Transverse colon (tissue), 4 donors: Measurements from ENCODE around the gene RAB35. TPM values are rescaled to one million over a fixed set of nuclear protein-coding genes. Genes with fewer than 3 reads are reported as not detected.
A peak's percentile ranks its signal among the peaks of the same experiment; 100 is the strongest.

ENCODE experiments used
- DNase-seq: peaks from one replicate; pipeline ENCODE4 v3.0.0-alpha.2; 2019
- H3K27ac ChIP-seq, 4 donors: fragments of 200-600 bp; sonication (generic); 2 replicates each; pipeline ENCODE4 v1.5.1; 2016 to 2018; ENCODE audit warnings: inconsistent platforms in 4 of 4
- H3K27me3 ChIP-seq: fragments of 200-600 bp; sonication (generic); 2 replicates; pipeline ENCODE4 v1.5.1; 2017; ENCODE audit warnings: inconsistent platforms
- H3K36me3 ChIP-seq, 4 donors: fragments of 200-600 bp; sonication (generic); 2 replicates each; pipeline ENCODE4 v1.5.1; 2017 to 2019; ENCODE audit warnings: inconsistent platforms in 4 of 4
- H3K4me1 ChIP-seq, 4 donors: fragments of 200-600 bp; sonication (generic); 2 replicates each; pipeline ENCODE4 v1.5.1; 2017 to 2020; ENCODE audit warnings: inconsistent platforms in 4 of 4
- H3K4me3 ChIP-seq, 4 donors: fragments of 200-600 bp; sonication (generic); 1 replicate in 1 of 4; 2 replicates in 3 of 4; pipeline versions ENCODE4 v1.5.1 to v1.6.1; 2017 to 2019; ENCODE audit warnings: inconsistent platforms in 4 of 4
- H3K9me3 ChIP-seq, 2 donors: fragments of 200-600 bp; sonication (generic); 2 replicates each; pipeline ENCODE4 v1.5.1; 2017 to 2019; ENCODE audit warnings: inconsistent platforms in 2 of 2
- EP300 ChIP-seq: sonication (generic); formaldehyde crosslinking; IDR thresholded peaks from one replicate; pipeline ENCODE4 v1.6.1; 2017; ENCODE audit warnings: antibody characterized with exemption, low read depth
- POLR2A ChIP-seq: fragments of 450-650 bp; IDR thresholded peaks from one replicate; pipeline ENCODE4 v1.6.1; 2016; ENCODE audit warnings: antibody characterized with exemption, mild to moderate bottlenecking, moderate library complexity
- POLR2AphosphoS5 ChIP-seq, 3 donors: sonication (generic); formaldehyde crosslinking; IDR thresholded peaks; one replicate each; pipeline ENCODE4 v1.6.1; 2016; ENCODE audit warnings: antibody characterized with exemption in 3 of 3
- whole genome bisulfite sequencing, 2 donors: methylation state at CpG; one replicate each; pipeline ENCODE4 v1.1.5; 2018; ENCODE audit warnings: low coverage in 1 of 2; 5-methylcytosine and 5-hydroxymethylcytosine counted together
- in situ Hi-C, 4 donors: fragments of 200-750 bp; cut with MboI; loops; one replicate each; pipeline versions ENCODE4 v1.15.0 to v1.15.1; 2017; ENCODE audit warnings: low sequenced_read_pairs in 3 of 4, low pct_ligation_motif_present in 1 of 4, low pct_unique_long_range_greater_than_20kb in 1 of 4
- intact Hi-C: fragments of 100-400 bp; cut with DNase I; formaldehyde crosslinking; loops from one replicate; pipeline ENCODE4 v1.15.1; 2023; ENCODE audit warnings: low total_unique reads
- total RNA-seq, 4 donors: library from RNA; depleted of rRNA; stranded (reverse); fragments of >200 nt; gene quantifications; one replicate each; pipeline ENCODE4 v1.1.0, GENCODE V29; 2016
- TF ChIP-seq, protein P1 (sequence below), 5 experiments: fragments of 200-600 bp in 3 of 5; fragments of 450-650 bp in 2 of 5; sonication (generic) in 3 of 5; IDR thresholded peaks; 1 replicate in 2 of 5; 2 replicates in 3 of 5; pipeline ENCODE4 v1.5.1; 2016 to 2017; ENCODE audit warnings: antibody characterized with exemption in 5 of 5, inconsistent platforms in 3 of 5, mild to moderate bottlenecking in 2 of 5, moderate library complexity in 1 of 5

RAB35 gene
- total RNA-seq, 4 donors from 2014 or later, result 16.9 to 26.2 (median 22.2) TPM

DNA sequence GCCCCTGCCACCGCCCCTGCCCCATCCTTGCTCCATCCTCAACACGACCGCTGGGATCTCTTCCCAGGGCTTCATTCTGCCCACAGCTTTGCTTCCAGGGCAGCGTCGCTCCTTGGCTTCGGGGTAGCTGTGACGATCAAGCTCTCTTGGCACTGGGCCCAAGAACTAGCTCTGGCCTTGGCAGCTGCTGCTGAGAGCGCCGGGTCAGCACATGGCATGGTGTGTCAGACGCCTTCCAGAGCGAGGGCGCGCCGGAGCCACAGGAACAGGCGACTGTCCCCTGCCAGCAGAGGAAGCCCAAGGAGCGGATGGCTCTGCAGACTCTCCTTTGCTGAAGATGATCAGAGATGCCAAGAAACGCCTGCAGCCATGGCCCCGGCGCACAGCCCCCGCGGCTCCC lies 15.9 kb downstream of the RAB35 start:
- in situ Hi-C loops, result no loop called here
- peaks cover 17 to 33% (median 22%) of the 10 kb centered on the region in 4 donors for H3K4me1 ChIP-seq
- no peak overlapping the region for H3K4me3 ChIP-seq
- H3K36me3 ChIP-seq, result peaks cover 0 to 21% (median 10%) of the 10 kb centered on the region in 4 donors
- H3K9me3 ChIP-seq, result no peaks in the 10 kb centered on the region
- H3K27me3 ChIP-seq, result no peaks in the 10 kb centered on the region
- DNase-seq, result peak; percentile 46
- WGBS, 2 donors, result 60 to 86% methylated on average over 3 to 21 of the region's 21 CpGs
- peak overlapping the region in 3 of 4 donors; percentile 27 to 55 (median 46) for H3K27ac ChIP-seq
- TF ChIP-seq POLR2AphosphoS5 (IDR thresholded peaks at IDR 0.05) (no peak), POLR2A (no peak)
- intact Hi-C loops, result no loop called here

DNA sequence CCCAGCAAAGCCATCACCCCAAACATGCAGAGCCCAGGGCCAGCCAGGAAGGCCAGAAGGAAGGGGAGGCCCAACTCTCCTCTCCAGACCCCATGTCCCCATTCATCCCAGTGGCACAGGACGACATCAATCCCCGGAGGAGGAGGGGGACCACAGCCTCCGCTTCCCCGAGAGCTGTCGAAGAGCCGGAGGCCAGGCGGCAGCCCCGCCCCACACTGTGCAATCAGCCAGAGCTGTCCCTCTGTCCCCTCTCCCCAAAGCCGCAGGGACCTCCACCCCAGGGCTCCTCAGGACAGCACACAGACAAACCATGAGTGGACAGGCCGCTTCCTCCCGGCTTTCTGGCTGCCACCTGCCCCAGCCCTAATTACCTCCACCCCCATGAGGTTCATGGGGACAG lies 16.8 kb downstream of the RAB35 start:
- Histone ChIP-seq H3K36me3 (peaks cover 0 to 21% (median 10%) of the 10 kb centered on the region in 4 donors), H3K27me3 (no peaks in the 10 kb centered on the region), H3K27ac (no peak overlapping the region), H3K4me3 (no peak overlapping the region), H3K9me3 (no peaks in the 10 kb centered on the region), H3K4me1 (peaks cover 17 to 28% (median 22%) of the 10 kb centered on the region in 4 donors)
- WGBS, 2 donors, result 93% methylated on average over 11 of the region's 11 CpGs; no CpG with 5 or more reads in 1 of the 2 donors
- DNase-seq, result no peak
- in situ Hi-C loops (no loop called here), intact Hi-C loops (no loop called here)
- TF ChIP-seq POLR2A, result no peak
- TF ChIP-seq, protein P1, sequence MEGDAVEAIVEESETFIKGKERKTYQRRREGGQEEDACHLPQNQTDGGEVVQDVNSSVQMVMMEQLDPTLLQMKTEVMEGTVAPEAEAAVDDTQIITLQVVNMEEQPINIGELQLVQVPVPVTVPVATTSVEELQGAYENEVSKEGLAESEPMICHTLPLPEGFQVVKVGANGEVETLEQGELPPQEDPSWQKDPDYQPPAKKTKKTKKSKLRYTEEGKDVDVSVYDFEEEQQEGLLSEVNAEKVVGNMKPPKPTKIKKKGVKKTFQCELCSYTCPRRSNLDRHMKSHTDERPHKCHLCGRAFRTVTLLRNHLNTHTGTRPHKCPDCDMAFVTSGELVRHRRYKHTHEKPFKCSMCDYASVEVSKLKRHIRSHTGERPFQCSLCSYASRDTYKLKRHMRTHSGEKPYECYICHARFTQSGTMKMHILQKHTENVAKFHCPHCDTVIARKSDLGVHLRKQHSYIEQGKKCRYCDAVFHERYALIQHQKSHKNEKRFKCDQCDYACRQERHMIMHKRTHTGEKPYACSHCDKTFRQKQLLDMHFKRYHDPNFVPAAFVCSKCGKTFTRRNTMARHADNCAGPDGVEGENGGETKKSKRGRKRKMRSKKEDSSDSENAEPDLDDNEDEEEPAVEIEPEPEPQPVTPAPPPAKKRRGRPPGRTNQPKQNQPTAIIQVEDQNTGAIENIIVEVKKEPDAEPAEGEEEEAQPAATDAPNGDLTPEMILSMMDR (IDR thresholded peaks at IDR 0.05), result no peak
- no peak for TF ChIP-seq POLR2AphosphoS5 (IDR thresholded peaks at IDR 0.05)
- TF ChIP-seq EP300, result no peak

DNA sequence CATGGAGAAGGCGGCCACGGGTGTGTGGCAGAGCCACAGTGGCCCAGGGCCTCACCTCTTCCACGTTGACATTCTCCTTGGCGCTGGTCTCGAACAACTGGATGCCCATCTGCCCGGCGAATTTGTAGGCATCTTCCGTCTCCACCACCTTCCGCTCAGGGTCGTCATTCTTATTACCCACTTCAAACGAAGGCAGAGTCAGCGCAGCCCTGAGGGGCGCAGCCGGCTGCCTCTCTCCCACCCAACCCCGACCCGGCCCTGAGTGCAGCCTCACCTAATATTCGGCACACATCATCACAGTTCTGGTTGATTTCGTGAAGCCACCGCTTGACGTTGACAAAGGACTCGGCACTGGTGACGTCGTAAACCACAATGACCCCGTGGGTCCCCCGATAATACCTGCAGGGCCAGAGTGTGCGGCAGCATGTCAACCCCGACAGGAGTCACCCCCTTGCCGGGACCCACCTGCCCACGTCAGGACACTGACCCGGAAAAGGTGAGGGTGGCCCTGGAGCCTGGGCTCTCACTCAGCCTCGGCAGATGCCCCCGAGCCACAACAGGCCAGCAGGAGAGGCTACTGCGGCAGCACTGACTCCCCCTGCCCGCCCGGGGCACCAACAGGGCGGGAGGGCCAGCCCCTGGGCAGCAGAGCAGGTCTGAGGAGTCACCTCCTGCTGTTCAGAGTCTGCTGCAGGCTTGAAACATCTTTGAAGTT lies 17.6 kb downstream of the RAB35 start:
- intact Hi-C loops (no loop called here), in situ Hi-C loops (no loop called here)
- no peak overlapping the region for H3K4me3 ChIP-seq
- TF ChIP-seq, protein P1 (IDR thresholded peaks at IDR 0.05), result no peak
- no peak for TF ChIP-seq EP300
- no peak for TF ChIP-seq POLR2A
- TF ChIP-seq POLR2AphosphoS5 (IDR thresholded peaks at IDR 0.05), result no peak
- H3K27me3 ChIP-seq, result no peaks in the 10 kb centered on the region
- H3K4me1 ChIP-seq, result peaks cover 17 to 27% (median 22%) of the 10 kb centered on the region in 4 donors
- WGBS, 2 donors, result 92% methylated on average over 36 of the region's 36 CpGs; no CpG with 5 or more reads in 1 of the 2 donors
- no peak for DNase-seq
- H3K27ac ChIP-seq, result no peak overlapping the region
- no peaks in the 10 kb centered on the region for H3K9me3 ChIP-seq
- H3K36me3 ChIP-seq, result peaks cover 0 to 21% (median 10%) of the 10 kb centered on the region in 4 donors

DNA sequence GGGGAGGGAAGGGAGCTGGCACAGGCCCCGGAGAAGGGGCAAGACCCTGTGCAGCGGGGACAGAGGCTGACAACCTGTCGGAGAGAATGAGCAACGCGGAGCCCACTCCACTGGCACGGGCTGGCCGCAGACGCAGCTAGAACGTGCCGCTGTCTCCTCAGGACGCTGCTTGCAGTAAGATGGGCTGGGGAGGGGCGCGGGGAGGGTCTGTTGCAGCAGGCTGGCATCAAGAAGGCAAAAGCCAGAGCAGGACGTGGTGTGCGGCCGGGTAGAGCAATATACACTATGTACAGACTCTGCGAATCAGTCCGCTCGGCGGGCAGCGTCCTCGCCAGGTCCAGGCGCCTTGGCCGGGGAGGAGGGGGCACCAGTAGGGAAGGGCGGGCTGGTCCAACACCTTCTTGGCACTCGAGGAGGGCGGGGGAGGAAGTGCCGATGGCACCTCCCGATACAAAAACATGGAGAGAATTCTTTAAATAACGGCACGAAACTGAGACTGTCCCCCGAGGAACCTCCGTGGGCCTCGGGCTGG lies 19.8 kb downstream of the RAB35 start:
- WGBS, 2 donors, result 90 to 95% methylated on average over 7 to 34 of the region's 34 CpGs
- no peak for TF ChIP-seq EP300
- TF ChIP-seq POLR2A, result no peak
- TF ChIP-seq, protein P1 (IDR thresholded peaks at IDR 0.05), result no peak
- H3K27ac ChIP-seq, result no peak overlapping the region
- DNase-seq, result no peak
- intact Hi-C loops, result no loop called here
- no peaks in the 10 kb centered on the region for H3K9me3 ChIP-seq
- in situ Hi-C loops, result no loop called here
- H3K36me3 ChIP-seq, result peaks cover 0 to 15% (median 7%) of the 10 kb centered on the region in 4 donors
- H3K4me1 ChIP-seq, result peaks cover 12 to 18% (median 14%) of the 10 kb centered on the region in 4 donors
- H3K27me3 ChIP-seq, result no peaks in the 10 kb centered on the region
- no peak overlapping the region for H3K4me3 ChIP-seq
